B cell (primary cell): ENCODE measurements around the gene ZNF496.

Experiments used
- CTCF ChIP-seq: fragments of 200-600 bp; IDR thresholded peaks from one replicate; pipeline ENCODE4 v1.8.0; 2022; ENCODE audit warnings: antibody characterized with exemption, mild to moderate bottlenecking
- EZH2 ChIP-seq: IDR thresholded peaks from 2 replicates; pipeline ENCODE4 v1.6.1; 2012; ENCODE audit warnings: borderline replicate concordance, low read depth, mild to moderate bottlenecking, moderate library complexity, low read length; ENCODE audit not compliant: insufficient read depth, poor library complexity, severe bottlenecking

DNA sequence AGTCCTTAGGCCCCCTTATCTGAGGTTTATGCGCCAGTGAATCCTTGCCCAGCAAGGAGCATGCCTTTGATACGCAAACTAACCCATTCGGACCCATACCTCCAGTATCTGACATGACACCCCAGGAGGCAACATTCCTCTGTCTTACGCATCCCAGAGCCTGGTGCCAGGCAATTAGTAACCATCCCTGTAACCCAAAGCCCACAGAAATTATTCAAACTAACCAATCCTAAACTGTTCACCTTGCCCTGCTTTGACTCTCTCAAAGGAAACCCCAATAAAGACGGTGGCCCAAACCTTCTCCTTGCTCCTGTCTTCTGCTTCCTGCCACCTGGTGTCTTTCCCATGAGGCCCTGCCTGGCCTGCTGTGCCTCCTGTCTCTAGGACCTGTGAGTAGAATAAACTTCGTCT is 36.4 kb downstream of the ZNF496 start:
- TF ChIP-seq CTCF (no peak), EZH2 (no peak)
